ENCODE data around the gene KCNG2. TPM values are rescaled to one million over a fixed set of nuclear protein-coding genes. Genes with fewer than 3 reads are reported as not detected.

KCNG2 gene
- total RNA-seq, 1 experiment from 2014 or later, result not detected

GRCh38 chr18:79801641-79802040 lies 3.9 kb downstream of the KCNG2 start:
- Histone ChIP-seq H3K9me3 (ENCODE audit: control insufficient read depth in 1 of 2, insufficient read depth in 1 of 2, low read depth in 1 of 2, low read length in 2 of 2) (no peaks in the 10 kb centered on the region), H3K36me3 (ENCODE audit: control insufficient read depth in 1 of 2, insufficient read depth in 2 of 2, low read length in 2 of 2) (no peaks in the 10 kb centered on the region), H4K20me1 (ENCODE audit: insufficient read depth) (no peaks in the 10 kb centered on the region), H3K9me2 (ENCODE audit: insufficient read depth) (no peaks in the 10 kb centered on the region), H3K27ac (ENCODE audit: low read depth, low read length) (no peak overlapping the region), H3K79me2 (ENCODE audit: insufficient read depth, low read length) (no peaks in the 10 kb centered on the region), H3K4me1 (ENCODE audit: control insufficient read depth in 1 of 2, insufficient read depth in 2 of 2, low read length in 2 of 2) (no peaks in the 10 kb centered on the region), H3K9ac (ENCODE audit: low read length) (no peak overlapping the region), H2AFZ (ENCODE audit: low read depth, low read length, poor library complexity, severe bottlenecking) (no peak overlapping the region), H3K4me2 (ENCODE audit: low read length) (no peak overlapping the region), H3K4me3 (replicated peaks in 1 of 2; ENCODE audit: low read depth in 1 of 2, low read length in 2 of 2) (no peak overlapping the region), H3K27me3 (ENCODE audit: insufficient read depth, low read length) (no peaks in the 10 kb centered on the region)
- intact Hi-C loops (cut with micrococcal nuclease), result no loop called here
- ChIA-PET RAD21 (ENCODE audit: low non-redundant PET in 1 of 2, low total read pairs in 2 of 2, uncharacterized antibody in 2 of 2, unreplicated experiment in 2 of 2) (no interaction called here), CTCF (no interaction called here), POLR2A (no interaction called here)
- DNase-seq (ENCODE audit: low read depth, low spot score), result no peak
- BruUV-seq (replicated peaks), result no TSS peak
- no peak for TF ChIP-seq SRF (IDR thresholded peaks at IDR 0.05; ENCODE audit: low read depth)
- no peak for TF ChIP-seq SIN3A (IDR thresholded peaks at IDR 0.05; ENCODE audit: low read depth)
- TF ChIP-seq SP1 (IDR thresholded peaks at IDR 0.05; ENCODE audit: low read depth), result no peak
- no peak for TF ChIP-seq ELF1 (IDR thresholded peaks at IDR 0.05; ENCODE audit: borderline replicate concordance, low read depth)
- no peak for TF ChIP-seq RAD21 (IDR thresholded peaks at IDR 0.05; ENCODE audit: low read depth)
- no peak for TF ChIP-seq YY1 (IDR thresholded peaks at IDR 0.05; ENCODE audit: extremely low read depth, insufficient replicate concordance, low read depth, low read length)
- TF ChIP-seq EZH2phosphoT487 (IDR thresholded peaks at IDR 0.05; ENCODE audit: borderline replicate concordance), result no peak
- no peak for TF ChIP-seq POLR2A (IDR thresholded peaks at IDR 0.05; ENCODE audit: borderline replicate concordance, extremely low read depth, insufficient read depth, insufficient read length)
- TF ChIP-seq MAX (IDR thresholded peaks at IDR 0.05), result no peak
- no peak for TF ChIP-seq FOSL1 (IDR thresholded peaks at IDR 0.05; ENCODE audit: low read depth)
- ATAC-seq, result no peak

GRCh38 chr18:79802298-79802697 lies 4.6 kb downstream of the KCNG2 start:
- DNase-seq (ENCODE audit: low read depth, low spot score) (no peak), ATAC-seq (no peak)
- H3K4me3 ChIP-seq (replicated peaks in 1 of 2; ENCODE audit: low read depth in 1 of 2, low read length in 2 of 2), result no peak overlapping the region
- BruUV-seq (replicated peaks), result no TSS peak
- H3K27ac ChIP-seq (ENCODE audit: low read depth, low read length), result no peak overlapping the region
- H3K4me1 ChIP-seq (ENCODE audit: control insufficient read depth in 1 of 2, insufficient read depth in 2 of 2, low read length in 2 of 2), result no peaks in the 10 kb centered on the region
- ChIA-PET CTCF (no interaction called here), RAD21 (ENCODE audit: low non-redundant PET in 1 of 2, low total read pairs in 2 of 2, uncharacterized antibody in 2 of 2, unreplicated experiment in 2 of 2) (no interaction called here), POLR2A (no interaction called here)
- no peaks in the 10 kb centered on the region for H3K9me2 ChIP-seq (ENCODE audit: insufficient read depth)
- intact Hi-C loops (cut with micrococcal nuclease), result no loop called here
- no peaks in the 10 kb centered on the region for H3K27me3 ChIP-seq (ENCODE audit: insufficient read depth, low read length)
- no peak overlapping the region for H3K4me2 ChIP-seq (ENCODE audit: low read length)
- no peak overlapping the region for H2AFZ ChIP-seq (ENCODE audit: low read depth, low read length, poor library complexity, severe bottlenecking)
- H3K36me3 ChIP-seq (ENCODE audit: control insufficient read depth in 1 of 2, insufficient read depth in 2 of 2, low read length in 2 of 2), result no peaks in the 10 kb centered on the region
- H4K20me1 ChIP-seq (ENCODE audit: insufficient read depth), result no peaks in the 10 kb centered on the region
- no peak for TF ChIP-seq SIN3A (IDR thresholded peaks at IDR 0.05; ENCODE audit: low read depth)
- no peaks in the 10 kb centered on the region for H3K9me3 ChIP-seq (ENCODE audit: control insufficient read depth in 1 of 2, insufficient read depth in 1 of 2, low read depth in 1 of 2, low read length in 2 of 2)
- no peaks in the 10 kb centered on the region for H3K79me2 ChIP-seq (ENCODE audit: insufficient read depth, low read length)
- H3K9ac ChIP-seq (ENCODE audit: low read length), result no peak overlapping the region

Data from HCT116 (cell line).